Neuron (in vitro differentiated cells): ENCODE measurements around the gene SH3BGRL.
"Not testable (repeated sequence)": the region's sequence is repeated elsewhere in the genome, so short reads cannot be mapped to it uniquely, and the experiment has no call there.

Experiments used
- H2AFZ ChIP-seq: one replicate; pipeline ENCODE4 v1.6.1; 2013; ENCODE audit warnings: low read depth, mild to moderate bottlenecking, inconsistent platforms, low read length, moderate library complexity
- H3K27me3 ChIP-seq: one replicate; pipeline ENCODE4 v1.6.1; 2013; ENCODE audit warnings: low read length; ENCODE audit not compliant: insufficient read depth
- H3K36me3 ChIP-seq: one replicate; pipeline ENCODE4 v1.6.1; 2013; ENCODE audit warnings: low read length; ENCODE audit not compliant: insufficient read depth
- H3K4me1 ChIP-seq: one replicate; pipeline ENCODE4 v1.6.1; 2013; ENCODE audit warnings: low read length; ENCODE audit not compliant: insufficient read depth
- H3K4me3 ChIP-seq: 2 replicates; pipeline ENCODE4 v1.5.1; 2013; ENCODE audit warnings: mild to moderate bottlenecking, low read length, moderate library complexity
- H3K9me3 ChIP-seq: one replicate; pipeline ENCODE4 v1.6.1; 2013; ENCODE audit warnings: low read length

SH3BGRL gene

DNA sequence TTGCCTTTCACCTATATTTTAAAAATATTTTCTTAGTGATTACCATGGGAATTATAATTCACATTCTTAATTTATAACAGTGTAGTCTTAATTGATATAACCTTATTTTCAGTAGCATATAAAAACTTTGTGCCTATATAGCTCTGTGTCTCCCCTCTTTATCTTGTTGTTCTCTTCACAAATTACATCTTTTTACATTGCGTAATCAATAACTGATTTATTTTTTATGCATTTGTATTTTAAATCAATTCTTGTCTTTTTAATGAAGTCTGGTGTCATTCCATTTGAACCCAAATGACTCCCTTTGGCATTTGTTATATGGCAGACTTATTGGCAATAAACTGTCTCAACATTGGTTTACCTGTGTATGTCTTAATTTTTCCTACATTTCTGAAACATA is 137.0 kb downstream of the SH3BGRL start:
- Histone ChIP-seq H3K9me3 (no peaks in the 10 kb centered on the region), H2AFZ (no peak overlapping the region)

DNA sequence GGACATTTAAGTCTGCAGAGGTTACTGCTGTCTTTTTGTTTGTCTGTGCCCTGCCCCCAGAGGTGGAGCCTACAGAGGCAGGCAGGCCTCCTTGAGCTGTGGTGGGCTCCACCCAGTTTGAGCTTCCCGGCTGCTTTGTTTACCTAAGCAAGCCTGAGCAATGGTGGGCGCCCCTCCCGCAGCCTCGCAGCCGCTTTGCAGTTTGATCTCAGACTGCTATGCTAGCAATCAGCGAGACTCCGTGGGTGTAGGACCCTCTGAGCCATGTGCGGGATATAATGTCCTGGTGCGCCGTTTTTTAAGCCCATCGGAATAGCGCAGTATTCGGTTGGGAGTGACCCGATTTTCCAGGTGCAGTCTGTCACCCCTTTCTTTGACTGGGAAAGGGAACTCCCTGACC is 143.4 kb downstream of the SH3BGRL start:
- H3K4me1 ChIP-seq, H2AFZ ChIP-seq, H3K36me3 ChIP-seq, H3K4me3 ChIP-seq, H3K27me3 ChIP-seq, H3K9me3 ChIP-seq: not testable (repeated sequence)

More for the DNA sequence above, 137.0 kb downstream of the SH3BGRL start:
- H3K36me3 ChIP-seq: no peaks in the 10 kb centered on the region
- no peak overlapping the region for H3K4me3 ChIP-seq
- H3K27me3 ChIP-seq: no peaks in the 10 kb centered on the region
- no peaks in the 10 kb centered on the region for H3K4me1 ChIP-seq
